ENCODE results near the gene MLPH.

The MLPH gene

DNA sequence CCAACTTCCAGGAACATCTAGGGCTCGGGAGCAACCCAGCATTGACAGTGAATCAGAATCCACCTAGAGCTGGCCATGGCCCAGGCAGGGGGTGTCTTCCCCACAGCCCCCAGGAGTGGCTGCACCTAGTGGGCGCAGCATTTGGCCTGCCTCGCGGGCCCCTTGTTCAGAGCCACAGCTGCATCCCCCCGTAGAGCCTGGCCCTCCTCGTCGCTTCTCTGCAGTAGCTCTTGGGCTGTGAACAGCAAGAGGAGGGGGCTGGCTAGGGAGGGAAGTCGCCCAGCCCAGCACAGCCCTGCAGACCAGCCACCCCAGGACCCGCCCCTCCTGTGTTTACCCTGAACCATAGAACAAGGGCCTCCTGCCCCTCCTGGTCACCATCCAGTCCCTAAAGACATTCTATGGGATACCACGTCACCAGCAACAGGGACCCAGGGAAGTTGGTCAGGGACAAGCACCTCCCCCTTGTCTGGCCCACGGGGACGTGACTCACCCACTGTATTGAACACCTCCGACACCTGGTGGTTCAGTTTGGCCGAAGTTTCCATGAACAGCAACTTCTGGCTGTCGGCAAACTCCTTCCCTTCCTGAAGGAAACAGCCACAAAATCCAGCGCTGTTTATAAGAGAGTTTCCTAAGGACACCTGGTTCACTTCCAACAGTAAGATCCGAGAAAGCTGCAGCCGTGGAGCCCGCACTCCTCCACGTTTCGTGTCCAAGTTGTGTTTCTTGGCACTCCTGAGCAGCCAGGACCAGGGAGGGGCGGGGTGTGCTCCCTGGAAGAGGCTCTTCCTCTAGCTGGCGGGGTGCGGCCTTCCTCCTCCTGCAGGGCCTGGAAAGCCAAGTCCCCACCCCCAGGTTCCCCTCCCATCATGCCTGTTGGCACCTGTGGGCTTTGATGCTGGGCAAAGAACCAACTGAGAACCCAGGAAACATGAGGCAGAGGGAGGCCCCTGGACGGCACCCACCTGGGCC lies 88.1 kb downstream of the MLPH start:
- TF ChIP-seq ZFX (IDR thresholded peaks at IDR 0.05; ENCODE audit: borderline replicate concordance): no peak
- TF ChIP-seq, protein P1, sequence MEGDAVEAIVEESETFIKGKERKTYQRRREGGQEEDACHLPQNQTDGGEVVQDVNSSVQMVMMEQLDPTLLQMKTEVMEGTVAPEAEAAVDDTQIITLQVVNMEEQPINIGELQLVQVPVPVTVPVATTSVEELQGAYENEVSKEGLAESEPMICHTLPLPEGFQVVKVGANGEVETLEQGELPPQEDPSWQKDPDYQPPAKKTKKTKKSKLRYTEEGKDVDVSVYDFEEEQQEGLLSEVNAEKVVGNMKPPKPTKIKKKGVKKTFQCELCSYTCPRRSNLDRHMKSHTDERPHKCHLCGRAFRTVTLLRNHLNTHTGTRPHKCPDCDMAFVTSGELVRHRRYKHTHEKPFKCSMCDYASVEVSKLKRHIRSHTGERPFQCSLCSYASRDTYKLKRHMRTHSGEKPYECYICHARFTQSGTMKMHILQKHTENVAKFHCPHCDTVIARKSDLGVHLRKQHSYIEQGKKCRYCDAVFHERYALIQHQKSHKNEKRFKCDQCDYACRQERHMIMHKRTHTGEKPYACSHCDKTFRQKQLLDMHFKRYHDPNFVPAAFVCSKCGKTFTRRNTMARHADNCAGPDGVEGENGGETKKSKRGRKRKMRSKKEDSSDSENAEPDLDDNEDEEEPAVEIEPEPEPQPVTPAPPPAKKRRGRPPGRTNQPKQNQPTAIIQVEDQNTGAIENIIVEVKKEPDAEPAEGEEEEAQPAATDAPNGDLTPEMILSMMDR (IDR thresholded peaks at IDR 0.05): no peak
- no peak overlapping the region for H3K27ac ChIP-seq

DNA sequence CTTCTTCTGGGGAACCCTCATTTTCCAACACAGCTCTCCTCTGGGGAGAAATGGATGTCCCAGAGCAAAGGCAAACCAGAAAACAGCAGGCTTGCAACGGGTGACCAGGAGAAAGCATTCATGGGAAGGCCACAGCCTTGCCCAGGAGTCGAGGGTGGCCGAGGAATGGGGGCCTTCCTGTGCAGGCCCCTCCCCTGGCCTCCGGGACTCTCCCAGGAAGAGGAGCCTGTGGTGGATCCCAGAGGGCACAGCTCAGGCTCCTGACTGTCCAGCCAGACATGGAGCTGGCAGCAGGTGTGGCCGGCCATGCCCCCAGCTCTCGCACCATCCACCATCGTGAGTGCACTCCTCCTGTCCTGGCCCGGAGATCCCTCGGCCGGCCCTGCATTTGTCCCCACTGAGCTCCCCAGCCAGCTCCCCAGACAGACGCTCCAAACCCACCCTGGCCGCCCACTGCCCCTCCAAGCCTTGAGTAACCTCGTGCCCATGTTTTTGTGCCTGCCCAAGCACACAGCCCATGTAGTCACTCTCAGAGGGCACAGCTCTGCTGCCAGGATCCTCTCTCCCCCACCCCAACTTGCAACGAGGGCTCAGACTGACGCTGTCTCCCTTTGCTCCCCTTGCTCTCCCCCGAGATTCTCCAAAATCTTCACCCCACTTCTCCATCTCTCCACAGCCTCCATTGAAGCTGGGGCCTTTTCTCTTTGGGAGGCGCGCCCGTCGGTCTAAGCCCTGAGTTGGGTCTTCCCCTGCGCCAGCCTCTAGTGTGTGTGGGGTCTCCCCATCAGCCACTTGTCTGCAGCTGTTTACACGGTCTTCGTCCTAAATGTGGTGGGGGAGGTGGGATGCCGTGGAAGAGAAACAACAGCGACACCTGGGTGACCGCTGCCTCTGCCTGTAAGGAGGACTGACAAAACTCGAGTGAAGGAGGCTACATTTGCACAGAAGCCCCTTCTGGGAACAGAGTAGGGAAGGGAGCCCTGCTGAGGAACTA lies 89.1 kb downstream of the MLPH start:
- no peak overlapping the region for H3K27ac ChIP-seq
- no peak for TF ChIP-seq ZFX (IDR thresholded peaks at IDR 0.05; ENCODE audit: borderline replicate concordance)
- TF ChIP-seq, protein P1 (IDR thresholded peaks at IDR 0.05): no peak

DNA sequence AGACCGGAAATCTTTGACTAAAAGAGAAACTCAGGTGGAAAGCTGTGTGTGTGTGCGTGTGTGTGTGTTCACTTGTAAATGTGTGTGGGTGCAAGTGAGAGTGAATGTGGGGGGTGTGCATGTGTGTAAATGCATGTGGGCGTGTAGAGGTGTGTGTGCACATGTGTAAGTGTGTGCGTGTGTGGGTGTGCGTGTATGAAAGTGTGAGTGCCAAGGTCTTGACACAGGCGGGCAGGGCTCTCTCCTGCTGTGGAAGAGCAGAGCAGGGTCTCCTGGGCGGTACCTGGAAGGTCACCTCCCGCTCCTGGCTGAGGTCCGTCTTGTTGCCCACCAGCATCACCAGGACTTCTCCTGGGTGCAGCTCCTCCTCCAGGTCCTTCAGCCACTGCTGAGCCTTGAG lies 89.9 kb downstream of the MLPH start:
- no peak for TF ChIP-seq ZFX (IDR thresholded peaks at IDR 0.05; ENCODE audit: borderline replicate concordance)
- TF ChIP-seq, protein P1 (IDR thresholded peaks at IDR 0.05): no peak
- no peak overlapping the region for H3K27ac ChIP-seq

DNA sequence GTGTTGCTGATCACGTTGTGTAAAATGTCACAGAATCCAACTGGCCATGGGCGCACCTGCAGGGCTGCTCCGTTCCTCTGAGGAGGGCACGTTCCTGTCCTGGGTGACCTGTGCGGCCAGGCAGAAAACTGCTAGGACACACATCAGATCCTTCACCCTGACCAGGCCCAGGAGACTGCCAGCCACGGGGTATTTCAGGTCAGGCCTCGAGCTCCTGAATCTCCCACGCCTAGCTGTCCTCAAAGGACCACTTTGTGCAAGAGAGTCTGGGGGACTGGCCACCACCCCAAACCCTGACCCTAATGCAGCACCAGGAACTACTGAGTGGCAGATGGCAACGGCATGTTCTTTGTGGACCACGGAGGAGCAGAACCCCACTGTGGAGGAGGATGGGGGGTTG lies 90.4 kb downstream of the MLPH start:
- TF ChIP-seq, protein P1 (IDR thresholded peaks at IDR 0.05): no peak
- TF ChIP-seq ZFX (IDR thresholded peaks at IDR 0.05; ENCODE audit: borderline replicate concordance): no peak
- no peak overlapping the region for H3K27ac ChIP-seq

DNA sequence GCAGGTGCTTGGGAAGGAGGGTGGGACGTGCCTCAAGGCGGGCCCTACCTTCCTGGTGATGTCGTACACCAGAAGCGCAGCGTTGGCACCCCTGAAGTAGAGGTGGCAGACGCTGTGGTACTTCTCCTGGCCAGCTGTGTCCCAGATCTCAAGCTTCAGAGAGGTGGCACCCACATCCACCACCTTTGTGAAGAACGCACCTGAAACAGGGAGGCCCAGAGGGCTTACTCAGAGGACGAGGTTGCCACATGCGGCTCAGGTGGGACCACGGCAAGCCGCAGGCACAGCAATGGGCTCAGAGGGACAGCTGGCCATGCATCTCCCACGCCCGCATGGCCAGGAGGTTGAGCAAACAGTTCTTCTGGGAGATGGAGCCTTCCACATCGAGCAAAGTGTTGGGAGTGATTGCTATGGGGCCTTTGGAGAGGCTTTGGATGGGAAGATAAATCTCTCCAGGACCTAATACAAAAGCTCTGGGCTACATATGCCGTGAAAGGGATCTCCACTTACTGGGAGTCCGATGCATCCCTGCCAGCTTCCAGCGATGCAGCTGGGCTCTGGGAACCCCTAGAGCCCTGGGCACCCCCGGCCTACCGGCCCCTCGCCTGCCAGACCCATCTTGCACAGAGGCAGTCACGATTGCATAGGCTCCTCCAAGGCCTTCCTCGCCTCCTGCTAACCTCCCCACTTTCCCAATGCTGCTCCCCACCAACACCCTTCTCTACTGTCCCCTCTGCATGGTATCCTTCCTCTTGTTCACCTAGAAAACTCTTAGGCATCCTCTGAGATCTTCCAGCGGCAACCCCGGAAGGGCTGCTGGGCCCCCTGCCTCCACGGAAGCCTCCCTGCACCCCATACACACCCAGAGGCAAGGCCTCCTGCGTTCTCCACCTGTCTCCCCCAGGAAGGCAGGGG lies 91.2 kb downstream of the MLPH start:
- no peak overlapping the region for H3K27ac ChIP-seq
- no peak for TF ChIP-seq ZFX (IDR thresholded peaks at IDR 0.05; ENCODE audit: borderline replicate concordance)
- TF ChIP-seq, protein P1 (IDR thresholded peaks at IDR 0.05): no peak

DNA sequence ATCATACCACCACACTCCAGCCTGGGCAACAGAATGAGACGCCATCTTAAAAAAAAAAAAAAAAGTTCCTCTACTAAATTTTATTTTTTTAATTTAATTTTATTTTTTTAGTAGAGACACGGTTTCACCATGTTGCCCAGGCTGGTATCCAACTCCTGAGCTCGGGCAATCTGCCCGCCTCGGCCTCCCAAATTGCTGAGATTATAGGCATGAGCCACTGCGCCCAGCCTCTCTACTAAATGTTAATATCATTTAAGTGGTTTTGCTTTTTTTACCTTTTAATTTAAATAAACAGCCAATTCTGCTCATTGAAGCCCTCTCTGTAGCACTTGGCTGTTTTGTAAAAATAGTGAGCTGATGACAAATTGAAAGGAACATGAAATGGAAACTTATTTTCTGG lies 94.3 kb downstream of the MLPH start:
- TF ChIP-seq, protein P1 (IDR thresholded peaks at IDR 0.05): no peak
- TF ChIP-seq ZFX (IDR thresholded peaks at IDR 0.05; ENCODE audit: borderline replicate concordance): no peak
- no peak overlapping the region for H3K27ac ChIP-seq

All from 22Rv1 (cell line).